Esophagus squamous epithelium (tissue), 4 donors: ENCODE results near the gene EFS.

Experiments
- POLR2A ChIP-seq, 4 donors: fragments of 450-650 bp; IDR thresholded peaks; one replicate each; pipeline ENCODE4 v1.6.1; 2017; ENCODE audit warnings: antibody characterized with exemption in 4 of 4, mild to moderate bottlenecking in 4 of 4, moderate library complexity in 3 of 4
- TF ChIP-seq, protein P1 (sequence below), 6 experiments: fragments of 450-650 bp in 4 of 6; fragments of 200-600 bp in 2 of 6; sonication (generic) in 2 of 6; IDR thresholded peaks; one replicate each; pipeline ENCODE4 v1.5.1; 2016 to 2019; ENCODE audit warnings: antibody characterized with exemption in 6 of 6, mild to moderate bottlenecking in 4 of 6, moderate library complexity in 4 of 6

DNA sequence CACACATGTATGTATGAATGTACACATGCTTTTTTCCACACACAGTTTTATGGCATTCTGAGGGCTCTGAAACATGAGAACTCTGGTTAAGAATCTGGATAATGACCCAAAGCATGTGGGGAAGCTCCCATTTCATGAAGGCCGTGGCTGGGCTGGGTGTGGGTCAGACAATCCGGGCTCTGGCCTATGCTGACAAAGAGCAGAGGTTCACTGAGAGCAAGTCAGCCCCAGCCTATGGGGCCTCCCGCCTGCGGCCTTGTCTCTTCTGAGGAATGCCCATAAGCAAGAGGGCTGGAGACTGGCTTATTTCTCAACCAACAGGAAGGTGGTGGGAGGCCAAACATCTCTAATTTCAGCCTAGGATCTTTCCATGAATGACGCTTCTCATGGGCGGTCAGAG lies 34.6 kb upstream of the EFS start:
- no peak for TF ChIP-seq POLR2A (IDR thresholded peaks at IDR 0.05)
- TF ChIP-seq, protein P1, sequence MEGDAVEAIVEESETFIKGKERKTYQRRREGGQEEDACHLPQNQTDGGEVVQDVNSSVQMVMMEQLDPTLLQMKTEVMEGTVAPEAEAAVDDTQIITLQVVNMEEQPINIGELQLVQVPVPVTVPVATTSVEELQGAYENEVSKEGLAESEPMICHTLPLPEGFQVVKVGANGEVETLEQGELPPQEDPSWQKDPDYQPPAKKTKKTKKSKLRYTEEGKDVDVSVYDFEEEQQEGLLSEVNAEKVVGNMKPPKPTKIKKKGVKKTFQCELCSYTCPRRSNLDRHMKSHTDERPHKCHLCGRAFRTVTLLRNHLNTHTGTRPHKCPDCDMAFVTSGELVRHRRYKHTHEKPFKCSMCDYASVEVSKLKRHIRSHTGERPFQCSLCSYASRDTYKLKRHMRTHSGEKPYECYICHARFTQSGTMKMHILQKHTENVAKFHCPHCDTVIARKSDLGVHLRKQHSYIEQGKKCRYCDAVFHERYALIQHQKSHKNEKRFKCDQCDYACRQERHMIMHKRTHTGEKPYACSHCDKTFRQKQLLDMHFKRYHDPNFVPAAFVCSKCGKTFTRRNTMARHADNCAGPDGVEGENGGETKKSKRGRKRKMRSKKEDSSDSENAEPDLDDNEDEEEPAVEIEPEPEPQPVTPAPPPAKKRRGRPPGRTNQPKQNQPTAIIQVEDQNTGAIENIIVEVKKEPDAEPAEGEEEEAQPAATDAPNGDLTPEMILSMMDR (IDR thresholded peaks at IDR 0.05): no peak
